Body of pancreas (tissue), 4 donors: ENCODE data around the gene CD247. TPM values are rescaled to one million over a fixed set of nuclear protein-coding genes. Genes with fewer than 3 reads are reported as not detected.

Source experiments
- ATAC-seq: fragments of 150-250 bp; one replicate; pipeline ENCODE4 v1.9.1; 2016
- DNase-seq, 4 donors: peaks; one replicate each; pipeline ENCODE4 v3.0.0-alpha.2; 2019
- H3K27ac ChIP-seq, 4 donors: fragments of 200-600 bp; sonication (generic); 1 replicate in 3 of 4; 2 replicates in 1 of 4; pipeline versions ENCODE4 v1.5.1 to v1.6.1; 2016 to 2019; ENCODE audit warnings: mild to moderate bottlenecking in 1 of 4, mixed read lengths in 1 of 4, moderate library complexity in 1 of 4
- H3K27me3 ChIP-seq, 2 donors: fragments of 200-600 bp; sonication (generic); one replicate each; pipeline ENCODE4 v1.6.0; 2016; ENCODE audit warnings: mild to moderate bottlenecking in 1 of 2
- H3K36me3 ChIP-seq, 2 donors: fragments of 200-600 bp; sonication (generic); replicated peaks in 1 of 2; 2 replicates each; pipeline ENCODE4 v1.5.1; 2016; ENCODE audit warnings: low read depth in 2 of 2; ENCODE audit not compliant: insufficient read depth in 1 of 2
- H3K4me1 ChIP-seq: fragments of 200-600 bp; sonication (generic); one replicate; pipeline ENCODE4 v1.6.0; 2016
- H3K4me3 ChIP-seq, 2 donors: fragments of 200-600 bp; sonication (generic); 1 replicate in 1 of 2; 2 replicates in 1 of 2; pipeline ENCODE4 v1.5.1; 2016 to 2019
- H3K9me3 ChIP-seq, 3 donors: fragments of 200-600 bp; sonication (generic); 1 replicate in 2 of 3; 2 replicates in 1 of 3; pipeline ENCODE4 v1.5.1; 2016
- POLR2A ChIP-seq, 3 donors: fragments of 450-650 bp; IDR thresholded peaks; one replicate each; pipeline ENCODE4 v1.6.1; 2016; ENCODE audit warnings: antibody characterized with exemption in 3 of 3, mild to moderate bottlenecking in 2 of 3
- WGBS, 2 donors: methylation state at CpG; one replicate each; pipeline ENCODE4 v1.1.5; 2017; 5-methylcytosine and 5-hydroxymethylcytosine counted together
- intact Hi-C: fragments of 100-400 bp; cut with DNase I; formaldehyde crosslinking; loops from one replicate; pipeline ENCODE4 v1.15.1; 2023
- total RNA-seq, 2 donors: library from RNA; depleted of rRNA; stranded (reverse); fragments of >200 nt; gene quantifications; one replicate each; pipeline ENCODE4 v1.1.0, GENCODE V29; 2016
- TF ChIP-seq, protein P1 (sequence below), 7 experiments: fragments of 450-650 bp in 4 of 7; fragments of 200-600 bp in 3 of 7; sonication (generic) in 3 of 7; IDR thresholded peaks; one replicate each; pipeline ENCODE4 v1.5.1; 2016 to 2019; ENCODE audit warnings: antibody characterized with exemption in 7 of 7

The CD247 gene
- total RNA-seq, 2 donors from 2014 or later: 2.3 to 3.3 TPM

DNA sequence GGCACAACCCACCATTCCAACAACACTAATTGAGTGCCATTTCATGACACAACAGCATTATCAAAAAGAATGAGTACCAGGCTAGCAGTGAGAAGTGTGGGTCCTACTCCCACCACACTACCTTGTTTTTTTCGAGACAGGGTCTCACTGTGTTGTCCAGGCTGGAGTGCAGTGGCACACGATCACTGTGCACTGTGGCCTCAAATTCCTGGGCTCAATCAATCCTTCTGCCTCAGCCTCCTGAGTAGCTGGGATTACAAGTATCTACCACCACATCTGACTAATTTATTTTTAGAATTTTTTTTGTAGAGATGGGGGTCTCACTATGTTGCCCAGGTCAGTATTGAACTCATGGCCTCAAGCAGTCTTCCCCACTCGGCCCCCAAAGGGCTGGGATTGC, 30.7 kb downstream of the CD247 start:
- H3K4me3 ChIP-seq: no peak overlapping the region
- intact Hi-C loops: no loop called here
- no peak for ATAC-seq
- no peaks in the 10 kb centered on the region for H3K36me3 ChIP-seq
- no peak overlapping the region for H3K27ac ChIP-seq
- no peaks in the 10 kb centered on the region for H3K4me1 ChIP-seq
- 68 to 74% methylated on average over 3 of the region's 3 CpGs for WGBS, 2 donors
- TF ChIP-seq, protein P1, sequence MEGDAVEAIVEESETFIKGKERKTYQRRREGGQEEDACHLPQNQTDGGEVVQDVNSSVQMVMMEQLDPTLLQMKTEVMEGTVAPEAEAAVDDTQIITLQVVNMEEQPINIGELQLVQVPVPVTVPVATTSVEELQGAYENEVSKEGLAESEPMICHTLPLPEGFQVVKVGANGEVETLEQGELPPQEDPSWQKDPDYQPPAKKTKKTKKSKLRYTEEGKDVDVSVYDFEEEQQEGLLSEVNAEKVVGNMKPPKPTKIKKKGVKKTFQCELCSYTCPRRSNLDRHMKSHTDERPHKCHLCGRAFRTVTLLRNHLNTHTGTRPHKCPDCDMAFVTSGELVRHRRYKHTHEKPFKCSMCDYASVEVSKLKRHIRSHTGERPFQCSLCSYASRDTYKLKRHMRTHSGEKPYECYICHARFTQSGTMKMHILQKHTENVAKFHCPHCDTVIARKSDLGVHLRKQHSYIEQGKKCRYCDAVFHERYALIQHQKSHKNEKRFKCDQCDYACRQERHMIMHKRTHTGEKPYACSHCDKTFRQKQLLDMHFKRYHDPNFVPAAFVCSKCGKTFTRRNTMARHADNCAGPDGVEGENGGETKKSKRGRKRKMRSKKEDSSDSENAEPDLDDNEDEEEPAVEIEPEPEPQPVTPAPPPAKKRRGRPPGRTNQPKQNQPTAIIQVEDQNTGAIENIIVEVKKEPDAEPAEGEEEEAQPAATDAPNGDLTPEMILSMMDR (IDR thresholded peaks at IDR 0.05): no peak
- TF ChIP-seq POLR2A (IDR thresholded peaks at IDR 0.05): no peak
- DNase-seq: no peak
- no peaks in the 10 kb centered on the region for H3K9me3 ChIP-seq
- no peaks in the 10 kb centered on the region for H3K27me3 ChIP-seq

DNA sequence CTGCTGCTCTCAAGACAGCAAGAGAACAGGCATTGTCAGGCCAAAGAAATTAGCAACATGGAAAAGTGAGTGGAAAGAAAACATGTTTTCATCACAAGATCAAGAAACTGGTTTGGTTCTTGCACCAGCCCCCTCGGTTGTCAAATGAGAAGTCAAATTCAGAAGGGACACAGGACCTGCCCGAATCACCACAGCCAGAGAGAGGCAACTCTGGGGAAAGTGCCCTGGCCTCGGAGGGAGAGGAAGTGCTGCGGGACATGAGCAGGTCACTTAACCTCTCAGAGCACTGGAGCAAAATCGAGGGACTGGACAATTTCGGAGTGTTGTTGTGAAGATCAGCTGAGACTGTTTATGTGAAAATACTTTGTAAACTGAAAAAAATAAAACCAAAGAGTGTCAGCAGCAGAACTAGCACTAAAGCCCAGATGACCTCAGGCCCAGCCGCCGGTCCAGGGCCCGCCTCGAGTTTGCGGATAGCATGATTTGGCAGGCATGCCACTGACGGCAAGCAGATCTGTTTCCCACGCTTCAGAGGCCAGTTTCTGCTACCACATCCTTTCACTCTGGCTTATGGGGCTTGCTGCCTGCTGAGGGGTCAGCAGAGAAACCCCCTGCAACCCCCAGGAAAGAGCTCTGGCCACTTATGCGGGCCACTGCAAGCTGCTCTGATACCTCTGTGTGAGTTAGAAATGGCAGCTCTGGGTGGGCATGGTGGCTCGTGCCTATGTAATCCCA, 32.1 kb downstream of the CD247 start:
- intact Hi-C loops: no loop called here
- TF ChIP-seq, protein P1 (IDR thresholded peaks at IDR 0.05): no peak
- no peak for TF ChIP-seq POLR2A (IDR thresholded peaks at IDR 0.05)
- no peaks in the 10 kb centered on the region for H3K36me3 ChIP-seq
- WGBS, 2 donors: 73% methylated on average over 7 to 15 of the region's 15 CpGs
- H3K27ac ChIP-seq: no peak overlapping the region
- no peaks in the 10 kb centered on the region for H3K9me3 ChIP-seq
- H3K27me3 ChIP-seq: no peaks in the 10 kb centered on the region
- ATAC-seq (no peak), DNase-seq (peak in 1 of 4 donors; percentile 15)
- H3K4me1 ChIP-seq: no peaks in the 10 kb centered on the region
- H3K4me3 ChIP-seq: no peak overlapping the region

DNA sequence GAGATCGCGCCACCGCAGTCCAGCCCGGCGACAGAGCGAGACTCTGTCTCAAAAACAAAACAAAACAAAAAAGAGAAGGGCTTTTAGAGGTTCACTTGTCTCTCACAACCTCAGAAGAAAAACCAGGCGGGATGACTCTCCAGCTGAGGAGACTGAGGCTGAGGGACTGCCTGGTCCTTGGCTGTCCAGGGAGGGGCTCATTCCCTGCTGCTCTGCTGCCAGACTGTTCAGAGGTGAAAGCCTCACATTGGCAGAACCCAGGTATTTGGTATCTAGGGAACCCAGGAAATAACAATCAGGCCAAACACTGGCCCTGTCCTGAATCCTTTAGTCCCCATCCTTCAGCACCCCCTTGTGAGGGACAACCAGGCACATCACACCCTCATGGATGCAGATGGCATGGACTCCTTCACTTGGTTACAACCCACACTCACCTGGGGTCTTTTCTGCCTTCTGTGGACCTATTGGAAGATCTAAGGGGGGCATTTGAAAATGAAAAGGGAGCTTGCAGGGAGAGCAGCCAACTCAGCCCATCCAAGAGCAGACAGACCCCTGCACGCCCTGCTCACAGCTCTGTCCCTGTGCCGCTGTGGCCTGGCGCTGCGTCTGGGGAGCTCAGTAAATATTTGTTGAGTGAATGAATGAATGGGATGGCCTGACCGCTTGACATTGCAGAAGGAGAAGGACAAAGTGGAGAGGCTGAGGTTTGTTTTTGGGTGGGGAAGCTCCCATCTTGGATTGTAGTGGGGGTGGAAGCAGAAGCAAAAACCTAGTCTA, 33.4 kb downstream of the CD247 start:
- no peak for TF ChIP-seq POLR2A (IDR thresholded peaks at IDR 0.05)
- TF ChIP-seq, protein P1 (IDR thresholded peaks at IDR 0.05): no peak
- Histone ChIP-seq H3K36me3 (no peaks in the 10 kb centered on the region), H3K27ac (no peak overlapping the region), H3K27me3 (no peaks in the 10 kb centered on the region), H3K9me3 (no peaks in the 10 kb centered on the region), H3K4me3 (no peak overlapping the region), H3K4me1 (no peaks in the 10 kb centered on the region)
- 80 to 82% methylated on average over 12 of the region's 12 CpGs for WGBS, 2 donors
- DNase-seq (no peak), ATAC-seq (no peak)
- intact Hi-C loops: no loop called here

DNA sequence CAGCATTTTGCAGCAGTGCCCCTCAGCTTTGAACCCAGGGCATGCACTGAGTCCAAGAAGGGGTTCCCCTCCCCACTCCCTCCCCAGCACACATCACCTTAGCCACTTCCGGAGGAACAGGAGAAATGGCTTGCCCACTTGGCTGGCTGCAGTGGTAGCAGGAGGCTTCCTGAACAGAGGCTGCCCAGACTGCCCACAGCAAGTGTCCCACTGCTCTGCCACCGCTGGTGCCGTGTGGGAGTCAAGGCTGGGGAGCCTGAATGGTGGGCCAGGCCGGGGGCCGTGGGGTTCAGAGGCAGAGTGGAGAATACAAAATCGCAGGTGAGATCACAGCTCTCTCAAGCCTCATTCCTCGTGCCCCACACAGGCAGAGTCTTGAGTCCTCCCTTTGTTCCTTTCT, 34.5 kb downstream of the CD247 start:
- Histone ChIP-seq H3K4me3 (no peak overlapping the region), H3K9me3 (no peaks in the 10 kb centered on the region), H3K27ac (no peak overlapping the region), H3K4me1 (no peaks in the 10 kb centered on the region), H3K36me3 (no peaks in the 10 kb centered on the region), H3K27me3 (no peaks in the 10 kb centered on the region)
- ATAC-seq (no peak), DNase-seq (no peak)
- intact Hi-C loops: no loop called here
- TF ChIP-seq POLR2A (IDR thresholded peaks at IDR 0.05): no peak
- TF ChIP-seq, protein P1 (IDR thresholded peaks at IDR 0.05): no peak
- WGBS, 2 donors: 74 to 76% methylated on average over 6 to 7 of the region's 7 CpGs
